HUES48 (cell line): ENCODE measurements around the gene EPB41L5.

Experiments
- H3K27ac ChIP-seq: one replicate; pipeline ENCODE4 v1.7.0; 2013; ENCODE audit warnings: low read depth, low read length, inconsistent platforms
- H3K27me3 ChIP-seq: 2 replicates; pipeline ENCODE4 v1.6.1; 2013; ENCODE audit warnings: mild to moderate bottlenecking, low read length; ENCODE audit not compliant: control insufficient read depth, insufficient read depth
- H3K36me3 ChIP-seq: 2 replicates; pipeline ENCODE4 v1.6.1; 2013; ENCODE audit warnings: low read length; ENCODE audit not compliant: control insufficient read depth, insufficient read depth
- H3K4me1 ChIP-seq: 2 replicates; pipeline ENCODE4 v1.6.1; 2013; ENCODE audit warnings: mild to moderate bottlenecking, low read length; ENCODE audit not compliant: control insufficient read depth, insufficient read depth
- H3K4me3 ChIP-seq: 2 replicates; pipeline ENCODE4 v1.5.1; 2013; ENCODE audit warnings: mild to moderate bottlenecking, low read depth, low read length
- H3K9ac ChIP-seq: 2 replicates; pipeline ENCODE4 v1.6.1; 2013; ENCODE audit warnings: mild to moderate bottlenecking, low read depth, low read length, moderate library complexity
- H3K9me3 ChIP-seq: 2 replicates; pipeline ENCODE4 v1.6.1; 2013; ENCODE audit warnings: low read length; ENCODE audit not compliant: control insufficient read depth, insufficient read depth

EPB41L5 gene

GRCh38 chr2:120169020-120169419, 156.1 kb downstream of the EPB41L5 start:
- no peak overlapping the region for H3K9ac ChIP-seq
- H3K27ac ChIP-seq: no peak overlapping the region
- no peaks in the 10 kb centered on the region for H3K9me3 ChIP-seq

DNA sequence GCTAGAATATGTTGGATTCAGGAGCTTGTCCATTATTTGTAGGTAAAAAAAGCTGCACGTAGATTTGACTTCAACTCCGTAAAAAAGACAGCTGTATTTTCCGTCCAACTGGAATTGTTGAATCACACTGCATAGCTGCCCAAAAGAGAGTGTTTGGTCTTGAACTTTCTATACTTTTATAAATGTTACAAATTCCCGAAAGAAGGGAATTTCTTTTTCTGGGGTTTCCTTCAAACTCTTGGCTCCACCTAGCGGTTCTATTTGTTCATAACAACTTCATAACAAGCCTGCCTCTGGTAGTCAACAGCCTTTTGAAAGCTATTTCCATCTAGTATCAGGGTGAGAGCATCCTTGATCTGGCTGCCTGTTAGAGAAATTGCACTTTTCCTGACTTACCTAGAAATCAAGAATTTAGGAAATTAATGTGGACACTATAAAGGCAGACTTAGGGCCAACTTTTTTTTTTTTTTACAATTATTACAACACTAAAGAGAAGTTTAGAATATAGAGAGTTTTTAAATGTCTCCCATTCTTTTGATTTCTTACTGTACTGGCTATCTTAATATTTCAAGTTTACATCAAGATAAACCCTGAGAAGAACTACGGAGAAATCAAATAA, 162.2 kb downstream of the EPB41L5 start:
- Histone ChIP-seq H3K4me1 (no peaks in the 10 kb centered on the region; the same call in 1 of the 2 replicates), H3K9me3 (no peaks in the 10 kb centered on the region), H3K27me3 (no peaks in the 10 kb centered on the region), H3K9ac (no peak overlapping the region), H3K4me3 (no peak overlapping the region), H3K36me3 (peaks cover 3% of the 10 kb centered on the region), H3K27ac (no peak overlapping the region)

More at GRCh38 chr2:120169020-120169419, 156.1 kb downstream of the EPB41L5 start:
- Histone ChIP-seq H3K4me3 (no peak overlapping the region), H3K36me3 (peaks cover 8% of the 10 kb centered on the region; the same call in 1 of the 2 replicates), H3K27me3 (no peaks in the 10 kb centered on the region), H3K4me1 (no peaks in the 10 kb centered on the region)

GRCh38 chr2:120176526-120176925, 163.6 kb downstream of the EPB41L5 start:
- Histone ChIP-seq H3K9ac (no peak overlapping the region), H3K4me1 (no peaks in the 10 kb centered on the region; the same call in 1 of the 2 replicates), H3K27ac (no peak overlapping the region), H3K36me3 (peaks cover 3% of the 10 kb centered on the region), H3K9me3 (no peaks in the 10 kb centered on the region), H3K27me3 (no peaks in the 10 kb centered on the region), H3K4me3 (no peak overlapping the region)

- no peaks in the 10 kb centered on the region; the same call in 1 of the 2 replicates for H3K4me1 ChIP-seq
- no peaks in the 10 kb centered on the region for H3K27me3 ChIP-seq
- peaks cover 3% of the 10 kb centered on the region for H3K36me3 ChIP-seq
- H3K9ac ChIP-seq: no peak overlapping the region
- H3K27ac ChIP-seq: no peak overlapping the region
- no peaks in the 10 kb centered on the region for H3K9me3 ChIP-seq
- H3K4me3 ChIP-seq: no peak overlapping the region
Measured at GRCh38 chr2:120177001-120177621, 164.2 kb downstream of the EPB41L5 start.

DNA sequence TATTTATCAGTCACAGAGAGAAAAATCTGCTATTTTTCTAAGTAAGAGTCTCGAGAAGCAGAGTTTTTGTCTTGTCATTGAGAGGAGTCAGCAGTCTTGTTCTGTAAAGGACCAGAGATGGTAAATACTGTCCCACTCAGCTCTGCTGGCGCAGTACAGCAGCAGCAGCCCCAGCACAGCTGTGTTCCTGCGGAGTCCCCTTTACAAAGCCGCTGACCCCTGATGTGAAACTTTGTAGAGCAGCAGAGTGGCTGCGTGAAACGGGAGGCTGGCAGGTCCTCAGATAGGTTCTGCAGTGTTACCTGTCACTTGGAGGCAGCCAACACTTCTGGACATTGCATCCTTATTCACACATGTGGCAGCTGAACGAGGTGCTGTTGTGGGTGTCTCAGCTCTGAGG, 165.1 kb downstream of the EPB41L5 start:
- H3K27ac ChIP-seq: no peak overlapping the region
- no peak overlapping the region for H3K9ac ChIP-seq
- H3K27me3 ChIP-seq: no peaks in the 10 kb centered on the region
- H3K36me3 ChIP-seq: peaks cover 3% of the 10 kb centered on the region; the same call in 1 of the 2 replicates
- H3K4me3 ChIP-seq: no peak overlapping the region
- no peaks in the 10 kb centered on the region; the same call in 1 of the 2 replicates for H3K4me1 ChIP-seq
- H3K9me3 ChIP-seq: no peaks in the 10 kb centered on the region

- H3K4me3 ChIP-seq: no peak overlapping the region
- H3K9me3 ChIP-seq: no peaks in the 10 kb centered on the region
- peaks cover 3% of the 10 kb centered on the region; the same call in 1 of the 2 replicates for H3K36me3 ChIP-seq
- H3K27me3 ChIP-seq: no peaks in the 10 kb centered on the region
- no peak overlapping the region for H3K9ac ChIP-seq
- no peak overlapping the region for H3K27ac ChIP-seq
- H3K4me1 ChIP-seq: no peaks in the 10 kb centered on the region; the same call in 1 of the 2 replicates
Measured at GRCh38 chr2:120179396-120179795, 166.5 kb downstream of the EPB41L5 start.

- Histone ChIP-seq H3K9ac (no peak overlapping the region), H3K36me3 (peaks cover 3% of the 10 kb centered on the region; the same call in 1 of the 2 replicates), H3K4me1 (no peaks in the 10 kb centered on the region; the same call in 1 of the 2 replicates), H3K27me3 (no peaks in the 10 kb centered on the region), H3K27ac (no peak overlapping the region), H3K9me3 (no peaks in the 10 kb centered on the region), H3K4me3 (no peak overlapping the region)
Measured at GRCh38 chr2:120180066-120180465, 167.2 kb downstream of the EPB41L5 start.

GRCh38 chr2:120182019-120182560, 169.2 kb downstream of the EPB41L5 start:
- Histone ChIP-seq H3K27ac (no peak overlapping the region), H3K9me3 (no peaks in the 10 kb centered on the region), H3K4me1 (no peaks in the 10 kb centered on the region; the same call in 1 of the 2 replicates)

DNA sequence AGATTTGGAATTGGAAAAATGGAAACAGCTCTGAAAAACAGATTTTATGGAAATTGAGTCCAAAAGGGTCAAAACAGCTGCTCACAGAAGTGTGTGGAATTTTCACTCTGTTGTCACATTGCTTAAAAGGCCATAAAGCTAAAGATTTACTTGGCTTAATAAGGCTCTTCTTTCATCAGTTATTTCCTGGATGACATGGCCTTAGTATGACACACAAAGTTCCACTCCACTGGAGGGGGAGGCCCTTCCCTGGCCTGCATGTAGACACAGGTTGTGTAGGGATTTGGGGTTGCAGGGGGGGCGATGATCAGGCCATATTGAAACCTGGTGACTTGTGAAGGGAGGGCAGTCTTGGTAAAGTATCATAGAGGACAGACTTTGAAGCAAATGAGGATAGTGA, 176.3 kb downstream of the EPB41L5 start:
- no peak overlapping the region for H3K4me3 ChIP-seq
- no peak overlapping the region for H3K27ac ChIP-seq
- H3K4me1 ChIP-seq: no peaks in the 10 kb centered on the region
- no peaks in the 10 kb centered on the region for H3K9me3 ChIP-seq
- no peak overlapping the region for H3K9ac ChIP-seq
- H3K27me3 ChIP-seq: no peaks in the 10 kb centered on the region
- H3K36me3 ChIP-seq: no peaks in the 10 kb centered on the region

More at GRCh38 chr2:120182019-120182560, 169.2 kb downstream of the EPB41L5 start:
- H3K4me3 ChIP-seq: no peak overlapping the region
- H3K9ac ChIP-seq: no peak overlapping the region
- H3K36me3 ChIP-seq: no peaks in the 10 kb centered on the region
- no peaks in the 10 kb centered on the region for H3K27me3 ChIP-seq

DNA sequence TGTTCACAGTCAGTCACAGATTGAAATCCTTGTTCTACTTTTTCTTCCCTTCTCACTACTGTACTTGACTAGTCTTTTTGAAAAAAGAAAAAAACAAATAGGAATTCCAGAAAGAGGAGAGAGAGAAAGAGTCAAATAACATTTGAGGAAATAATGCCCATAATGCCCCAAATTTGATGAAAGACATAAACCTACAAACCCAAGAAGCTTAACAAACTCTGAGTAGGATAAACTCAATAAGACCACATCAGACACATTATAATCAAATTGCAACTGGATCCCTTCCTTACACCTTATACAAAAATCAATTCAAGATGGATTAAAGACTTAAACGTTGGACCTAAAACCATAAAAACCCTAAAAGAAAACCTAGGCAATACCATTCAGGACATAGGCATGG, 179.4 kb downstream of the EPB41L5 start:
- no peaks in the 10 kb centered on the region for H3K9me3 ChIP-seq
- H3K4me3 ChIP-seq: no peak overlapping the region
- H3K27ac ChIP-seq: no peak overlapping the region
- H3K27me3 ChIP-seq: no peaks in the 10 kb centered on the region
- H3K4me1 ChIP-seq: no peaks in the 10 kb centered on the region
- no peak overlapping the region for H3K9ac ChIP-seq
- no peaks in the 10 kb centered on the region for H3K36me3 ChIP-seq

GRCh38 chr2:120195553-120195952, 182.7 kb downstream of the EPB41L5 start:
- no peak overlapping the region for H3K9ac ChIP-seq
- H3K27ac ChIP-seq: no peak overlapping the region
- H3K4me1 ChIP-seq: no peaks in the 10 kb centered on the region
- H3K4me3 ChIP-seq: no peak overlapping the region
- H3K27me3 ChIP-seq: no peaks in the 10 kb centered on the region
- H3K36me3 ChIP-seq: no peaks in the 10 kb centered on the region
- H3K9me3 ChIP-seq: peaks cover 4% of the 10 kb centered on the region
